CD8-positive, alpha-beta memory T cell (primary cell): ENCODE results near the gene ADGRG1. TPM values are rescaled to one million over a fixed set of nuclear protein-coding genes. Genes with fewer than 3 reads are reported as not detected.

Source experiments
- CTCF ChIA-PET: fragments of 350-600 bp; sonication (Branson Sonifier 250); formaldehyde crosslinking; loops from one replicate; lab custom pipeline; 2021; ENCODE audit warnings: antibody characterized with exemption; lab: Charles Lee
- POLR2A ChIA-PET: fragments of 350-600 bp; sonication (Branson Sonifier 250); formaldehyde crosslinking; loops from one replicate; lab custom pipeline; 2021; ENCODE audit warnings: antibody characterized with exemption; lab: Charles Lee
- DNase-seq, 5 donors: peaks; one replicate each; pipeline versions ENCODE4 v3.0.0 to v3.0.0-alpha.2; 2020 to 2022; ENCODE audit warnings: mixed read lengths in 1 of 5
- H3K27ac ChIP-seq: one replicate; pipeline ENCODE4 v1.7.0; 2013; ENCODE audit warnings: low read depth, mild to moderate bottlenecking, low read length, moderate library complexity
- H3K27me3 ChIP-seq: 2 replicates; pipeline ENCODE4 v1.7.0; 2013; ENCODE audit warnings: low read length, mild to moderate bottlenecking; ENCODE audit not compliant: insufficient read depth, poor library complexity, severe bottlenecking
- H3K36me3 ChIP-seq: 2 replicates; pipeline ENCODE4 v1.7.0; 2013; ENCODE audit warnings: mild to moderate bottlenecking, low read length, moderate library complexity; ENCODE audit not compliant: insufficient read depth
- H3K4me1 ChIP-seq: 2 replicates; pipeline ENCODE4 v1.7.0; 2013; ENCODE audit warnings: mild to moderate bottlenecking, low read length, moderate library complexity; ENCODE audit not compliant: insufficient read depth
- H3K4me3 ChIP-seq: 2 replicates; pipeline ENCODE4 v1.7.0; 2013; ENCODE audit warnings: mild to moderate bottlenecking, low read length
- H3K9me3 ChIP-seq: 2 replicates; pipeline ENCODE4 v1.7.0; 2013; ENCODE audit warnings: mild to moderate bottlenecking, low read length
- H3K27ac Mint-ChIP-seq, 8 donors: one replicate each; pipeline ENCODE4 v1.8.0; 2020 to 2021; ENCODE audit warnings: mixed read lengths in 8 of 8, mild to moderate bottlenecking in 6 of 8, inconsistent platforms in 3 of 8, moderate library complexity in 3 of 8
- H3K27me3 Mint-ChIP-seq, 2 donors: one replicate each; pipeline ENCODE4 v1.8.0; 2020 to 2021; ENCODE audit warnings: mixed read lengths in 2 of 2, mild to moderate bottlenecking in 1 of 2, moderate library complexity in 1 of 2
- H3K36me3 Mint-ChIP-seq, 3 donors: one replicate each; pipeline ENCODE4 v1.8.0; 2020 to 2021; ENCODE audit warnings: mixed read lengths in 3 of 3, inconsistent platforms in 1 of 3, mild to moderate bottlenecking in 1 of 3
- H3K4me1 Mint-ChIP-seq, 3 donors: one replicate each; pipeline ENCODE4 v1.8.0; 2020 to 2021; ENCODE audit warnings: mixed read lengths in 3 of 3, inconsistent platforms in 1 of 3, mild to moderate bottlenecking in 1 of 3
- H3K4me3 Mint-ChIP-seq, 7 donors: one replicate each; pipeline ENCODE4 v1.8.0; 2020 to 2021; ENCODE audit warnings: mixed read lengths in 7 of 7, mild to moderate bottlenecking in 6 of 7, moderate library complexity in 4 of 7, inconsistent platforms in 2 of 7
- H3K9me3 Mint-ChIP-seq, 5 donors: one replicate each; pipeline ENCODE4 v1.8.0; 2020 to 2022; ENCODE audit warnings: mixed read lengths in 5 of 5, mild to moderate bottlenecking in 3 of 5, moderate library complexity in 2 of 5, inconsistent platforms in 1 of 5
- polyA plus RNA-seq: library from polyadenylated mRNA; unstranded; fragments of 300-500 nt; fragmentation: Illumina TruSeq; gene quantifications from one replicate; pipeline ENCODE4 v1.2.3, GENCODE V29; 2021
- total RNA-seq, 2 experiments: library from RNA; stranded (reverse); gene quantifications; one replicate each; pipeline ENCODE4 v1.2.3, GENCODE V29; 2021

Gene ADGRG1
- total and polyA plus RNA-seq, 3 experiments from 2014 or later, result 25.8 to 51.9 (median 29.8) TPM

DNA sequence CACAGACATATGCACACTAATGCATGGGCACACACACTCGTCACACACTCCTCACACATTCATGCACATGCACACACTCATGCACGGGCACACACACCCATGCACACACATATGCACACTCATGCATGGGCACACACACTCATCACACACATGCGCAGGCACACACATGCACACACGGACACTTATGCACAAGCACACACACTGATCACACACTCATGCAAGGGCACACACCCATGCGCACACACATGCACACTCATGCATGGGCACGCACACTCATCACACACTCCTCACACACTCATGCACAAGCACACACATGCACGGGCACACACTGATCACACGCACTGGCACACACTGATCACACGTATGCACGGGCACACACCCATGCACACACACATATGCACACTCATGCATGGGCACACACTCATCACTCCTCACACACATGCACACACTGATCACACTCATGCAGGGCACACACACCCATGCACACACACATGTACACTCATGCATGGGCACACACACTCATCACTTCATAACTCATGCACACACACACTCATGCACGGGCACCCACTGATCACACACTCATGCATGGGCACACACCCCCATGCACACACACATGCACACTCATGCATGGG lies 16.1 kb downstream of the ADGRG1 start:
- DNase-seq, result no peak
- no peak overlapping the region for H3K27ac ChIP-seq
- Mint-ChIP-seq H3K27me3 (peaks cover 0 to 2% of the 10 kb centered on the region in 2 donors), H3K4me1 (peaks cover 34 to 50% (median 34%) of the 10 kb centered on the region in 3 donors), H3K27ac (no peak overlapping the region), H3K4me3 (no peak overlapping the region), H3K9me3 (no peaks in the 10 kb centered on the region), H3K36me3 (no peaks in the 10 kb centered on the region)
- POLR2A ChIA-PET, result no interaction called here
- CTCF ChIA-PET, result interaction anchor here (5.5 to 6.4 kb wide), 2 partner anchors 44 to 68 kb away, joined by 42 to 215 read pairs; no protein-coding TSS in a partner anchor
- no peaks in the 10 kb centered on the region for H3K36me3 ChIP-seq
- no peaks in the 10 kb centered on the region for H3K27me3 ChIP-seq
- H3K4me1 ChIP-seq, result peaks cover 19% of the 10 kb centered on the region
- no peaks in the 10 kb centered on the region for H3K9me3 ChIP-seq
- no peak overlapping the region for H3K4me3 ChIP-seq

DNA sequence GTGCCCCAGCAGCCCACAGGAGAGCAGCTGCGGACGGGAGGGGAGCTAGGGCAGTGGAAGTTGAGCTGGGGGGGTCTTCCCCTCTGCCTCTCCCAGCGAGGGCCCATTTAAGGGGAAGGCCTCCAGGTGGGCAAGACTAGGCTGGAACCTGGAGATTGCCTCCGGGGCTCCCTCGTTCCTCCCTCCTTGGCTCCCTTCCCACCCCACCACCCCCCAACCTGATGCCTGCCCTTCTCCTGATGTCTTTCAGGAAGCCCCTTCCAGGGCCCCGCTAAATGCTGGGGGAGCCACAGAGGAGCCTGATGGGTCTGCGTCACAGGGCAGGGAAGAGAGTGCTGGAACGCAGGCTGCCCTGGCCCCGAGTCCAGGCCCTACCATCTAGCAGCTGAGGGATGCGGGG lies 16.7 kb downstream of the ADGRG1 start:
- Histone ChIP-seq H3K27me3 (no peaks in the 10 kb centered on the region), H3K4me1 (peaks cover 20% of the 10 kb centered on the region), H3K36me3 (no peaks in the 10 kb centered on the region), H3K9me3 (no peaks in the 10 kb centered on the region), H3K4me3 (no peak overlapping the region), H3K27ac (no peak overlapping the region)
- no peaks in the 10 kb centered on the region for H3K9me3 Mint-ChIP-seq
- no peak for DNase-seq
- H3K36me3 Mint-ChIP-seq, result no peaks in the 10 kb centered on the region
- H3K4me3 Mint-ChIP-seq, result no peak overlapping the region
- H3K27ac Mint-ChIP-seq, result no peak overlapping the region
- CTCF ChIA-PET, result interaction anchor here (5.5 to 6.4 kb wide), 4 partner anchors 9 to 68 kb away, joined by 42 to 215 read pairs (median 80); no protein-coding TSS in a partner anchor
- H3K27me3 Mint-ChIP-seq, result peaks cover 0 to 2% of the 10 kb centered on the region in 2 donors
- peaks cover 32 to 48% (median 34%) of the 10 kb centered on the region in 3 donors for H3K4me1 Mint-ChIP-seq
- POLR2A ChIA-PET, result no interaction called here

DNA sequence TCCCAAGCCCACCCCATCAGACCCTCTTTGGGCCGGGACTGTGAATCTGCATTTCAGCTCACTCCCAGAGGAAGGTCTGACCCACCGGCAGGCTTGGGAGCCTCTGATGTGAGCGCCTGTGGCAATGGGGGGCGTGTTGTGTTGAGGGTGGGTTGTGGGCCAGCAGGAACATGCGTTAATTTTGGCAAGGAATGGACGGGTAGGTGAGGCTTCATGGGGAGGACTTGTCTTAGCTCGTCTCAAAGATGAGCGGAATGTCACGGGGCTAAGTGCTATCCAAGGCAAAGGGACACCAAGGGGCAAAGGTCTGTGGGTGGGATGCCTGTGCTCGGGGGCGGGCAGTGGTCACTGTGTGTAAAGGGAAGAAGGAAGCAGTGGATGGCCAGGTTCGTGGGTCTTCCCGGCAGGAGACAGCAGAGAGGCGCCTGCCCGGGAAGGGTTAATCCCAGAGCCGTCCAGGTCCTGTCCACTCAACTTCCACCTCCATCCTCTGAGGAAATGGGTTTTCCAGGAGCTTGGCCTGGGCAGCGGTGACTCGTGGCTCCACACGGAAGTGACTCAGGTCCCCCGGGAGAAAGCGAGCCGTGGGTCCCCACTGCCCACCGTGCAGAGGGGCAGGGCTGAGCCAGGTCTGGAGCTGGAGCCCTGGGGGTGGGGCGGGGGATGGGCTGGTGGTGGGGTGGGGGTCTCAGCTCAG lies 17.4 kb downstream of the ADGRG1 start:
- H3K4me1 Mint-ChIP-seq, result peaks cover 30 to 43% (median 34%) of the 10 kb centered on the region in 3 donors
- no peaks in the 10 kb centered on the region for H3K36me3 Mint-ChIP-seq
- peak overlapping the region in 1 of 7 donors; percentile 49 for H3K4me3 Mint-ChIP-seq
- Histone ChIP-seq H3K27me3 (no peaks in the 10 kb centered on the region), H3K27ac (no peak overlapping the region), H3K4me1 (peaks cover 20% of the 10 kb centered on the region), H3K36me3 (no peaks in the 10 kb centered on the region), H3K4me3 (no peak overlapping the region), H3K9me3 (no peaks in the 10 kb centered on the region)
- POLR2A ChIA-PET, result no interaction called here
- H3K27ac Mint-ChIP-seq, result peak overlapping the region in 4 of 8 donors; percentile 19 to 79 (median 48)
- no peaks in the 10 kb centered on the region for H3K9me3 Mint-ChIP-seq
- H3K27me3 Mint-ChIP-seq, result peaks cover 0 to 2% of the 10 kb centered on the region in 2 donors
- CTCF ChIA-PET, result interaction anchor here (1.3 to 6.4 kb wide), 6 partner anchors 10 to 90 kb away, joined by 3 to 215 read pairs (median 52); partner anchors contain the start of gene KATNB1
- DNase-seq, result no peak

DNA sequence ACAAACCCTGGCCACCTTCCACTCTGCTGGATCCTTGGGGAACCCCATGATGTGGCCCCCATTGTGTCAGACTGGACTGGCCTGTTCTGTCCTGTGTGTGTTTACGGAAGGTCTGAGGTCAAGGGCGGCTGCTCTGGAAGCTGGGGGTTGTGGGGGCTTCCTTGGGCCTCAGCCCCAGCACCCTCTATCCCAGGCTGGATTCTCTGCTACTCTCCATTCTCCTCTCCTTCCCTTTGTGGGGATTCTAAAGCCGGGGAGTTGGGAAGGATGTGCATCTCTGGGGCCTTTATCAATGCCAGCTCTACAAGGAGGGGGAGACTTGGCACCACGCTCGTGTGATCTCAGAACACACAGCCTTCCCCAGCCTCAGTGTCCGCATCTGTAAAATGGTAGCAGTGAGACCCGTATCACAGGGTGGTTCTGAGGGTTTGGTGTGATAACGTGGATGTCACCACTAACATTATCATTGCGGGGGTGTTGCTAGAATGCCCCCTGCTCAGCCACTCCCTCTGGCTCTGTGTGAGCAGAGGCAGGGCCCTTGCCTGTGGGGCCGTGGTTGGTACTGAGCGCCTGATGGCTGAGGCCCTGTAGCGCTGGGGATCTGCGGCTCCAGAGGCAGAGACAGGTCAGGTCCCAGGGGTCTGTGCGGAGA lies 18.1 kb downstream of the ADGRG1 start:
- H3K4me3 Mint-ChIP-seq, result peak overlapping the region in 3 of 7 donors; percentile 75 to 88 (median 79)
- peak overlapping the region in 6 of 8 donors; percentile 54 to 92 (median 78) for H3K27ac Mint-ChIP-seq
- no peaks in the 10 kb centered on the region for H3K27me3 ChIP-seq
- H3K9me3 ChIP-seq, result no peaks in the 10 kb centered on the region
- peaks cover 0 to 2% of the 10 kb centered on the region in 2 donors for H3K27me3 Mint-ChIP-seq
- H3K36me3 ChIP-seq, result no peaks in the 10 kb centered on the region
- POLR2A ChIA-PET, result interaction anchor here (1.3 kb wide), 1 partner anchor 37 kb away, joined by 4 read pairs; no protein-coding TSS in a partner anchor
- peaks cover 21% of the 10 kb centered on the region for H3K4me1 ChIP-seq
- CTCF ChIA-PET, result interaction anchor here (1.3 to 6.4 kb wide), 7 partner anchors 11 to 89 kb away, joined by 3 to 215 read pairs (median 57); partner anchors contain the start of gene KATNB1
- H3K27ac ChIP-seq, result no peak overlapping the region
- peaks cover 35 to 49% (median 37%) of the 10 kb centered on the region in 3 donors for H3K4me1 Mint-ChIP-seq
- H3K36me3 Mint-ChIP-seq, result no peaks in the 10 kb centered on the region
- DNase-seq, result peak in 2 of 5 donors; percentile 36 to 38
- H3K4me3 ChIP-seq, result no peak overlapping the region
- no peaks in the 10 kb centered on the region for H3K9me3 Mint-ChIP-seq

DNA sequence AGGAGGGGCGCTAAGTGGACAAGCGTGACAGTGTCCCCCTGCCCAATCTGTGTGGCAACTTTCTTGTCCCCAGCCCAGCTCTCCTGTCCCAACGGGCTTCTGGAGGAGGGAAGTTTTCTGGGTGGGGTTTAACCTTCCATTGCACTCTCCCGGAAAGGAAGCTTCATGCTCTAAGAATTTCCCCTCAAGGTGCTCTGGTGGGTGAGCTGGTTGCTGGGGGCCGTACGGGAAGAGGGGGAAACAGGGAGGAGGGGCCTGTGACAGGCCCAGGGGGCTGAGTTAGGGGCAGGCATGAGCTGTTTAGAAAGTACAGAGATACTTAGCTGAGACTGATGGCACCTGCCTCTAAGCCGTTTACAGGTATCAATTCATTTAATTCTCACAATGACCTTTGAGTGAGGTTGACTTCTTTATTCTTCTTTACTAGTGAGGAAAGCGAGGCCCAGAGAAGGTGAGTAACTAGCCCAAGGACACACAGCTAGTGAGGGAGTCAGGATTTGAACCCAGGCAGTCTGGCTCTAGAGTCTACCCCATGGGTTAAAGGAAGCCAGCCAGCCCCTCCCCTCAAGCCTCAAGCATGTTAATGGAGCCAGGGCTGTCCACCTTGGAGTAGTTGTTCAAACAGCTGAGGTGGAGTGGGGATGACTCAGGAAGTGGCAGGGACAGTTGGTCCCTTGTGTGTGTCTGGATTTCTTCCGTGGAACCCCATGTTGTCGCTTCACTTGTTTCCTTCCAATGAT lies 18.9 kb downstream of the ADGRG1 start:
- no peak for DNase-seq
- H3K4me3 Mint-ChIP-seq, result peak overlapping the region in 5 of 7 donors; percentile 64 to 88 (median 77)
- Histone ChIP-seq H3K27ac (no peak overlapping the region), H3K4me1 (peaks cover 29% of the 10 kb centered on the region), H3K4me3 (no peak overlapping the region), H3K36me3 (no peaks in the 10 kb centered on the region), H3K27me3 (no peaks in the 10 kb centered on the region), H3K9me3 (no peaks in the 10 kb centered on the region)
- peaks cover 43 to 57% (median 45%) of the 10 kb centered on the region in 3 donors for H3K4me1 Mint-ChIP-seq
- CTCF ChIA-PET, result interaction anchor here (0.8 to 6.4 kb wide), 8 partner anchors 9 to 88 kb away, joined by 3 to 215 read pairs (median 50); partner anchors contain the start of gene KATNB1
- POLR2A ChIA-PET, result interaction anchor here (0.9 to 1.3 kb wide), 3 partner anchors 37 to 56 kb away, joined by 3 to 4 read pairs (median 4); no protein-coding TSS in a partner anchor
- peaks cover 0 to 2% of the 10 kb centered on the region in 2 donors for H3K27me3 Mint-ChIP-seq
- peak overlapping the region in 7 of 8 donors; percentile 71 to 96 (median 87) for H3K27ac Mint-ChIP-seq
- no peaks in the 10 kb centered on the region for H3K36me3 Mint-ChIP-seq
- H3K9me3 Mint-ChIP-seq, result no peaks in the 10 kb centered on the region

DNA sequence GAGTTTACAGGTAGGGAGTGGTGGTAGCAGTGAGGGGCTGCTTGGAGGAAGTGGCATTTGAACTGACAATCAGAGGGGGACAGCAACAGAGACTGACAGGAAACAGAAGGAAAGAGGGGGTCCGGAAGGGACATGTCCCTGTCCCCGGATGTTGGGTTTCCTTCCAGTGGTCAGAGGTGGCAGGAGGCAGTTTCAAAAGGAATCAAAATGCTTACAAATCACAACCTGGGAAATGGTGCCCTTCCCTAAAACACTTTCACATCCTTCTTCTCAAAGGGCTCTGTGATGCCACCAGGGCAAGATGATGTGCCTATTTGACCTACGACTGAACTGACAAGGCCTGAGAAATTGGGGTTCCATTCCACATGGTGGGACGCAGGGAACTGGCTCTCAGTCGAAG lies 19.7 kb downstream of the ADGRG1 start:
- no peaks in the 10 kb centered on the region for H3K9me3 ChIP-seq
- peaks cover 43 to 54% (median 45%) of the 10 kb centered on the region in 3 donors for H3K4me1 Mint-ChIP-seq
- peak overlapping the region in 6 of 7 donors; percentile 22 to 88 (median 72) for H3K4me3 Mint-ChIP-seq
- H3K27me3 Mint-ChIP-seq, result peaks cover 0 to 2% of the 10 kb centered on the region in 2 donors
- peaks cover 34% of the 10 kb centered on the region for H3K4me1 ChIP-seq
- H3K9me3 Mint-ChIP-seq, result no peaks in the 10 kb centered on the region
- H3K27me3 ChIP-seq, result no peaks in the 10 kb centered on the region
- peak overlapping the region; percentile 71 to 96 (median 85) for H3K27ac Mint-ChIP-seq
- H3K36me3 ChIP-seq, result no peaks in the 10 kb centered on the region
- no peak overlapping the region for H3K27ac ChIP-seq
- ChIA-PET CTCF (interaction anchor here (0.8 to 6.4 kb wide), 17 partner anchors 8 to 251 kb away, joined by 3 to 215 read pairs (median 8); partner anchors contain the start of genes ADGRG1 and KATNB1), POLR2A (interaction anchor here (0.9 to 1.3 kb wide), 3 partner anchors 38 to 57 kb away, joined by 3 to 4 read pairs (median 4); no protein-coding TSS in a partner anchor)
- no peak overlapping the region for H3K4me3 ChIP-seq
- DNase-seq, result no peak
- no peaks in the 10 kb centered on the region for H3K36me3 Mint-ChIP-seq
